ENCODE measurements around the gene KMT2C. TPM values are rescaled to one million over a fixed set of nuclear protein-coding genes. Genes with fewer than 3 reads are reported as not detected.

Gene KMT2C
- total RNA-seq, 3 donors from 2014 or later (not counting 1 experiment from before 2014, with no cell fraction given): 159 to 177 (median 167) TPM

DNA sequence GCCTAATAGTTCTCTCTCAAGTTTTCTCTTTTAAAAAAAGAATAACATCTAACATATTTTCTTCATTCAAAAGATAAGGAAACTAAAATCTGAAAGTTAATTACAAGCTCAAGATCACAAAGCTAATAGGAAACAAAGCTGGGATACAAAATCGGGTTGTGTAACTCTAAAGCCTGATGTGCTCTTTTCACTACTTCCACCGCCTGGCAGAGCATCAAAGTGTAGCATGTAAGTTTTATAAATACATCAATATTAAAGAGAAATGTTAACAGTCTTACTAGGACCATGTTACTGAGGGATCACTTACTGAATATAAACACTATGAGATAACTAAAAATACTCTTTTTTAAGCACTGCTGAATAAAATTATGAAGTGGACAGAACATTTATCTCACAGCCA is 97.2 kb downstream of the KMT2C start:
- TF ChIP-seq, protein P1, sequence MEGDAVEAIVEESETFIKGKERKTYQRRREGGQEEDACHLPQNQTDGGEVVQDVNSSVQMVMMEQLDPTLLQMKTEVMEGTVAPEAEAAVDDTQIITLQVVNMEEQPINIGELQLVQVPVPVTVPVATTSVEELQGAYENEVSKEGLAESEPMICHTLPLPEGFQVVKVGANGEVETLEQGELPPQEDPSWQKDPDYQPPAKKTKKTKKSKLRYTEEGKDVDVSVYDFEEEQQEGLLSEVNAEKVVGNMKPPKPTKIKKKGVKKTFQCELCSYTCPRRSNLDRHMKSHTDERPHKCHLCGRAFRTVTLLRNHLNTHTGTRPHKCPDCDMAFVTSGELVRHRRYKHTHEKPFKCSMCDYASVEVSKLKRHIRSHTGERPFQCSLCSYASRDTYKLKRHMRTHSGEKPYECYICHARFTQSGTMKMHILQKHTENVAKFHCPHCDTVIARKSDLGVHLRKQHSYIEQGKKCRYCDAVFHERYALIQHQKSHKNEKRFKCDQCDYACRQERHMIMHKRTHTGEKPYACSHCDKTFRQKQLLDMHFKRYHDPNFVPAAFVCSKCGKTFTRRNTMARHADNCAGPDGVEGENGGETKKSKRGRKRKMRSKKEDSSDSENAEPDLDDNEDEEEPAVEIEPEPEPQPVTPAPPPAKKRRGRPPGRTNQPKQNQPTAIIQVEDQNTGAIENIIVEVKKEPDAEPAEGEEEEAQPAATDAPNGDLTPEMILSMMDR (IDR thresholded peaks at IDR 0.05): no peak
- 40% methylated on average over 1 of the region's 2 CpGs for WGBS (ENCODE audit: insufficient coverage)
- Mint-ChIP-seq H3K27me3 (ENCODE audit: low read depth in 2 of 2) (no peaks in the 10 kb centered on the region), H3K4me1 (peaks cover 45 to 55% of the 10 kb centered on the region in 2 donors), H3K36me3 (no peaks in the 10 kb centered on the region), H3K4me3 (no peak overlapping the region), H3K9me3 (no peaks in the 10 kb centered on the region), H3K27ac (peak overlapping the region in 1 of 2 donors; percentile 92)
- no peaks in the 10 kb centered on the region for H3K27me3 ChIP-seq (ENCODE audit: control insufficient read depth, insufficient read depth, low read length)
- no peaks in the 10 kb centered on the region for H3K9me3 ChIP-seq (ENCODE audit: control insufficient read depth, insufficient read depth, low read length)
- H3K4me3 ChIP-seq (ENCODE audit: low read length): no peak overlapping the region
- no peaks in the 10 kb centered on the region for H3K36me3 ChIP-seq (ENCODE audit: control insufficient read depth, insufficient read depth, low read length)
- no peak overlapping the region for H3K27ac ChIP-seq (ENCODE audit: low read length)
- no peak for ATAC-seq
- intact Hi-C loops (cut with micrococcal nuclease): loop anchor here (10.0 kb wide), 1 partner anchor 336 kb away; the partner anchor contains the start of gene XRCC2
- no peak for DNase-seq
- H3K4me1 ChIP-seq (ENCODE audit: control insufficient read depth, insufficient read depth, low read length): peaks cover 10% of the 10 kb centered on the region

DNA sequence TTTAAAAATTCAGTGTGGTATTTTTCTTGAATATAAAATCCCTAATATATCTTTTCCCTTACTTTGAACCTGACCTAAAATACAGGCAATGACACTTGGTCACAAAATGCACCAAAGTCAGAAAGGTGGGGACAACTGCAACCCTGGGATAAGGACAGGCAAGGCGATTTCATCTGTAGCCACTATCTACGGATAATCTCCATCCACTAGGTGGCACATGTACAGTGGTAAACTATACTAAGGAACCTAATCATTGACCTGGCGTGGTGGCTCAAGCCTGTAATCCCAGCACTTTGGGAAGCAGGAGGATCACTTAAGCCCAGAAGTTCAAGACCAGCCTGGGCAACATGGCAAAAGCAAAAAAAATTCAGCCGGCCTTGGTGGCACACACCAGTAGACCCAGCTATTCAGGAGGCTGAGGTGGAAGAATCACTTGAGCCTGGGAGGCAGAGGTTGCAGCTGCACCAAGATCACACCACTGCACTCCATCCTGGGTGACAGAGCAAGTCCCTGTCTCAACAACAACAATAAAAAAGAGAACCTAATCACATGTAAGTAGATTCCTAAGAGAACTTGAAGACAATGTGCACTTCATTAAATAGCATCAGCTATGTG is 98.9 kb downstream of the KMT2C start:
- no peaks in the 10 kb centered on the region for H3K36me3 ChIP-seq (ENCODE audit: control insufficient read depth, insufficient read depth, low read length)
- Mint-ChIP-seq H3K27me3 (ENCODE audit: low read depth in 2 of 2) (no peaks in the 10 kb centered on the region), H3K4me1 (peaks cover 53 to 58% of the 10 kb centered on the region in 2 donors), H3K9me3 (no peaks in the 10 kb centered on the region), H3K4me3 (peak overlapping the region; percentile 87), H3K27ac (peak overlapping the region; percentile 92 to 94), H3K36me3 (no peaks in the 10 kb centered on the region)
- no peaks in the 10 kb centered on the region for H3K9me3 ChIP-seq (ENCODE audit: control insufficient read depth, insufficient read depth, low read length)
- no peak overlapping the region for H3K4me3 ChIP-seq (ENCODE audit: low read length)
- ATAC-seq (peak; percentile 69 to 80 (median 79)), DNase-seq (peak in 1 of 2 donors; percentile 68)
- intact Hi-C loops (cut with micrococcal nuclease): loop anchor here (2.0 to 10.0 kb wide), 4 partner anchors 98 to 370 kb away; partner anchors contain the start of gene XRCC2
- WGBS (ENCODE audit: insufficient coverage): 27% methylated on average over 4 of the region's 4 CpGs
- H3K4me1 ChIP-seq (ENCODE audit: control insufficient read depth, insufficient read depth, low read length): peaks cover 12% of the 10 kb centered on the region
- H3K27me3 ChIP-seq (ENCODE audit: control insufficient read depth, insufficient read depth, low read length): no peaks in the 10 kb centered on the region
- peak overlapping the region; percentile 82 for H3K27ac ChIP-seq (ENCODE audit: low read length)
- TF ChIP-seq, protein P1 (IDR thresholded peaks at IDR 0.05): peak; percentile 56

DNA sequence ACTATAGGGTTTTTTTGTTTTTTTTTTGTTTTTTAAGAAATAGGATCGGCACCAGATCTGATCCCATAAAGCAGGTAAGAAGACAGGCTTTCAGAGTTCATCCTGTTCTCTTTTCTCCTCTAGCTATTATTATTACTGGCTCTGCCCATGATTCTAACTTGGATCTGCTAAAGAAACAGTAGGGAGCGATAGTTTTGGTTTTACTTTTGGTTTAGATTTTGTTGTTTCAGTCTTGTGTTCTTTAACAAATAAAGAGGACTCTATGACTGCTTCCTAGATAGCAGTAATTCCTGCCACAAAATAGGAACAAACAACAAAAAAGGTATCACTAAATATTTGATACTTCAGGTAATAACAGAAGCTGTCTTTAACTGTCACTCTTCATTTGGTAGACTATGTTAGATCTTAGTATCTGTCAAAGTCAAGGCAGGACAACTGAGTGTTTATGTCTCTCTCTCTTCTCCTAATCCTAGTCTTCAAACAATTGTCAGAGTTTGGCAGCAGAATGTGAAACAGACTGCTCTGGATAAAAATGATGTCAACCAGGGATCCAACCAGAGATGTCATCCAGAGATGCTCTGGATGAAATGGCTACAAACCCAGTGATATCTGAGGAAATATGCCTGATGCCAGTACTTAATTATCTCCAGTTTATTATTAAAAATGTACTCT is 99.8 kb downstream of the KMT2C start:
- H3K27me3 Mint-ChIP-seq (ENCODE audit: low read depth in 2 of 2): no peaks in the 10 kb centered on the region
- H3K9me3 Mint-ChIP-seq: no peaks in the 10 kb centered on the region
- no peaks in the 10 kb centered on the region for H3K27me3 ChIP-seq (ENCODE audit: control insufficient read depth, insufficient read depth, low read length)
- peak overlapping the region; percentile 82 for H3K27ac ChIP-seq (ENCODE audit: low read length)
- peak overlapping the region; percentile 92 to 94 for H3K27ac Mint-ChIP-seq
- peak; percentile 65 to 75 (median 70) for ATAC-seq
- peak overlapping the region; percentile 33 for H3K4me3 ChIP-seq (ENCODE audit: low read length)
- H3K9me3 ChIP-seq (ENCODE audit: control insufficient read depth, insufficient read depth, low read length): no peaks in the 10 kb centered on the region
- TF ChIP-seq, protein P1 (IDR thresholded peaks at IDR 0.05): no peak
- no peaks in the 10 kb centered on the region for H3K36me3 ChIP-seq (ENCODE audit: control insufficient read depth, insufficient read depth, low read length)
- DNase-seq: peak in 1 of 2 donors; percentile 38
- peaks cover 12% of the 10 kb centered on the region for H3K4me1 ChIP-seq (ENCODE audit: control insufficient read depth, insufficient read depth, low read length)
- peak overlapping the region; percentile 87 for H3K4me3 Mint-ChIP-seq
- WGBS (ENCODE audit: insufficient coverage): 25% methylated on average over 2 of the region's 2 CpGs
- intact Hi-C loops (cut with micrococcal nuclease): loop anchor here (2.0 to 10.0 kb wide), 4 partner anchors 99 to 371 kb away; partner anchors contain the start of gene XRCC2
- H3K36me3 Mint-ChIP-seq: no peaks in the 10 kb centered on the region
- peaks cover 49 to 55% of the 10 kb centered on the region in 2 donors for H3K4me1 Mint-ChIP-seq

All from natural killer cell (primary cell).